GM23248 (cell line): ENCODE results near the gene SNX15.

Source experiments
- EZH2 ChIP-seq: fragments of 200-600 bp; sonication (generic); IDR thresholded peaks from 2 replicates; pipeline ENCODE4 v1.6.1; 2018; ENCODE audit warnings: antibody characterized with exemption, mild to moderate bottlenecking; ENCODE audit not compliant: insufficient read depth, poor library complexity, severe bottlenecking
- EZH2phosphoT487 ChIP-seq: fragments of 200-600 bp; sonication (generic); IDR thresholded peaks from 2 replicates; pipeline ENCODE4 v1.6.1; 2018; ENCODE audit warnings: antibody characterized with exemption, moderate library complexity, mild to moderate bottlenecking, low read depth; ENCODE audit not compliant: insufficient read depth

DNA sequence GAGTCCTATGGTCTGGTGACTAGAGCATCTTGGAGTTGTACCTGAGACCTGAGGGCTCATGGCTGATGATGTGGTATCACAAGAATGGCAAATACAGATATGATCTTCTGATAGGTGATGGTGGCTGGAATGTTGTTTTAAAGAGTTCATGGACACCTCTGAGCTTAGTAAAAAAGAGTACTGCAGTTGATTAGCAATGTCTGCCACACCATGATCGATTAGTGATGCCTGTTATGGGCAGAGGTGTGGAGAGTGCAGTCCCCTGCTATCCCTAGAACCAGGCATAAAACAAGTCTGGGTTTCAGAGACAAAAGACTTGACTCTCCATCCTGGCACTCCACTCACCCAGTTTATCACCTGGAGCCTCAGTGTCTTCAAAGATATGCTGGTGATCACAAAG lies 29.1 kb upstream of the SNX15 start:
- TF ChIP-seq EZH2phosphoT487 (no peak), EZH2 (no peak)
